Naive thymus-derived CD4-positive, alpha-beta T cell (primary cell): ENCODE data around the gene MSRB1. TPM values are rescaled to one million over a fixed set of nuclear protein-coding genes. Genes with fewer than 3 reads are reported as not detected.

Experiments
- ATAC-seq: fragments of 150-1000 bp; cut with Tn5 transposase; 2 replicates; pipeline ENCODE4 v1.10.0; 2021; ENCODE audit warnings: mild to moderate bottlenecking, moderate library complexity
- CTCF ChIA-PET: fragments of 350-600 bp; sonication (Branson Sonifier 250); formaldehyde crosslinking; loops from one replicate; lab custom pipeline; 2021; ENCODE audit warnings: antibody characterized with exemption; lab: Charles Lee
- POLR2A ChIA-PET: fragments of 350-600 bp; sonication (Branson Sonifier 250); formaldehyde crosslinking; loops from one replicate; lab custom pipeline; 2021; ENCODE audit warnings: antibody characterized with exemption, inconsistent platforms; lab: Charles Lee
- DNase-seq, 9 donors: peaks; one replicate each; pipeline versions ENCODE4 v3.0.0 to v3.0.0-alpha.2; 2020 to 2022; ENCODE audit warnings: mixed read lengths in 1 of 9
- H3K27ac ChIP-seq: one replicate; pipeline ENCODE4 v1.7.0; 2013; ENCODE audit warnings: mild to moderate bottlenecking, low read depth, low read length, moderate library complexity
- H3K27me3 ChIP-seq, 2 donors: one replicate each; pipeline ENCODE4 v1.7.0; 2013; ENCODE audit warnings: low read length in 2 of 2, mild to moderate bottlenecking in 2 of 2, moderate library complexity in 2 of 2; ENCODE audit not compliant: control insufficient read depth in 2 of 2, insufficient read depth in 2 of 2
- H3K36me3 ChIP-seq, 3 experiments: 1 replicate in 2 of 3; 2 replicates in 1 of 3; pipeline ENCODE4 v1.7.0; 2013; ENCODE audit warnings: low read length in 3 of 3, mild to moderate bottlenecking in 3 of 3, moderate library complexity in 1 of 3; ENCODE audit not compliant: insufficient read depth in 3 of 3, control insufficient read depth in 2 of 3
- H3K4me1 ChIP-seq, 2 donors: one replicate each; pipeline ENCODE4 v1.7.0; 2013; ENCODE audit warnings: low read length in 2 of 2, mild to moderate bottlenecking in 2 of 2, moderate library complexity in 1 of 2; ENCODE audit not compliant: control insufficient read depth in 2 of 2, insufficient read depth in 2 of 2
- H3K4me3 ChIP-seq: 2 replicates; pipeline ENCODE4 v1.7.0; 2013; ENCODE audit warnings: mild to moderate bottlenecking, low read length
- H3K9me3 ChIP-seq, 3 experiments: 1 replicate in 2 of 3; 2 replicates in 1 of 3; pipeline ENCODE4 v1.7.0; 2013; ENCODE audit warnings: low read length in 3 of 3; ENCODE audit not compliant: control insufficient read depth in 2 of 3
- H3K27ac Mint-ChIP-seq, 9 donors: one replicate each; pipeline ENCODE4 v1.8.0; 2020 to 2022; ENCODE audit warnings: mixed read lengths in 9 of 9, mild to moderate bottlenecking in 8 of 9, moderate library complexity in 5 of 9, inconsistent platforms in 2 of 9
- H3K27me3 Mint-ChIP-seq, 5 donors: one replicate each; pipeline ENCODE4 v1.8.0; 2021 to 2022; ENCODE audit warnings: mixed read lengths in 5 of 5, mild to moderate bottlenecking in 1 of 5
- H3K36me3 Mint-ChIP-seq, 5 donors: one replicate each; pipeline ENCODE4 v1.8.0; 2020 to 2022; ENCODE audit warnings: mixed read lengths in 5 of 5, mild to moderate bottlenecking in 3 of 5, inconsistent platforms in 1 of 5
- H3K4me1 Mint-ChIP-seq, 7 donors: one replicate each; pipeline ENCODE4 v1.8.0; 2020 to 2022; ENCODE audit warnings: mixed read lengths in 7 of 7, mild to moderate bottlenecking in 3 of 7, inconsistent platforms in 1 of 7
- H3K4me3 Mint-ChIP-seq, 10 donors: one replicate each; pipeline ENCODE4 v1.8.0; 2020 to 2022; ENCODE audit warnings: mild to moderate bottlenecking in 10 of 10, mixed read lengths in 10 of 10, moderate library complexity in 6 of 10, inconsistent platforms in 2 of 10
- H3K9me3 Mint-ChIP-seq, 11 donors: one replicate each; pipeline ENCODE4 v1.8.0; 2020 to 2022; ENCODE audit warnings: mixed read lengths in 11 of 11, mild to moderate bottlenecking in 4 of 11, inconsistent platforms in 1 of 11, moderate library complexity in 1 of 11
- intact Hi-C, 2 donors: fragments of 100-400 bp; cut with micrococcal nuclease; formaldehyde crosslinking; loops; one replicate each; pipeline ENCODE4 v1.15.1; 2023
- polyA plus RNA-seq, 2 donors: library from polyadenylated mRNA; unstranded; fragments of 300-500 nt; fragmentation: Illumina TruSeq; gene quantifications; one replicate each; pipeline ENCODE4 v1.2.3, GENCODE V29; 2021
- total RNA-seq, 6 experiments: library from RNA in 5 of 6; stranded (reverse) in 5 of 6; gene quantifications; 1 replicate in 5 of 6; 2 replicates in 1 of 6; pipeline ENCODE4 v1.2.3 and lab custom pipeline; 2021 to 2026

The MSRB1 gene
- total and polyA plus RNA-seq, 7 experiments from 2014 or later: 5.5 to 27.0 (median 15.6) TPM

DNA sequence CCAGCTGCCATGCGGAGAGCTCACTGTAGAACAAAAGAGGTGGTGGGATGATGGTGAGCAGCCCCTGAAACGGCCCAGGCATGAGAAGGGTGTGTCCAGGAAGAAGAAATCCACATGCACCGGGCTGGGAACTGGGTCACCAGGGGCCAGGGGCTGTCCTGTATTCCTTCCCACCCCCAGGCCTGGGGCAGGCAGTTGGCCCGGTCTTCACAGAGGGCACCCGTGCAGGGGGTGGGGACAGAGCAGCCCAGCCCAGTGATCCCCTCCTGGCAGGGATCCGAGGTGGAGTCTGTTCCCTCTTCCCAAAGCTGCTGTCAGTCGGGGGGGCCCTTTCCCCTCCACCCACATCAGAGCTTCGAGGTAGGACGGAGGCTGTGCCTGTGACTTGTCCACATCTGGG, 34.0 kb downstream of the MSRB1 start:
- no peaks in the 10 kb centered on the region for H3K9me3 Mint-ChIP-seq
- Histone ChIP-seq H3K9me3 (no peaks in the 10 kb centered on the region), H3K27ac (no peak overlapping the region), H3K4me3 (no peak overlapping the region), H3K36me3 (no peaks in the 10 kb centered on the region), H3K4me1 (no peaks in the 10 kb centered on the region), H3K27me3 (no peaks in the 10 kb centered on the region)
- H3K4me3 Mint-ChIP-seq: no peak overlapping the region
- DNase-seq (no peak), ATAC-seq (no peak)
- ChIA-PET POLR2A (no interaction called here), CTCF (no interaction called here)
- H3K36me3 Mint-ChIP-seq: no peaks in the 10 kb centered on the region
- peaks cover 0 to 3% (median 0%) of the 10 kb centered on the region in 7 donors for H3K4me1 Mint-ChIP-seq
- peaks cover 0 to 14% (median 10%) of the 10 kb centered on the region in 5 donors for H3K27me3 Mint-ChIP-seq
- peak overlapping the region in 1 of 9 donors; percentile 22 for H3K27ac Mint-ChIP-seq
- intact Hi-C loops: no loop called here

DNA sequence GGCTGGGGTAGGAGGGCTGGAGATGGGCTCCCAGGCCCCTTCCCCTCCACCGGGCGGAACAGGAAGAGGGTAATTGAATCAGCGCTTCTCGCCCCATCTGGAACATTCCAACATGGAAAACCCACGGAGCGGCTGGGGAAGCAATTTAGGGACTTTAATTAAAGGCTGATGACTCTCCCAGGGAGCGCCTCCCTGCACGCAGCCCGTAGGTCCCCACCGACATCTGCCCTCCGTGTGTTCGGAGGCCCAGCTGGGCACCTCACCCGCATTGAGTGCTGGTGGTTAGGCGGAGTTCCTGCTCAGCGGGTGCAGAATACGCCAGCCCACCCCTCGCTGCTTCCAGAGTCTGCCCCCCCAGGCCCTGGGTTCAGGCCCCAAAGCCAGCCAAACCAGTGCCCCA, 34.8 kb downstream of the MSRB1 start:
- no peaks in the 10 kb centered on the region for H3K27me3 ChIP-seq
- CTCF ChIA-PET: no interaction called here
- H3K9me3 Mint-ChIP-seq: no peaks in the 10 kb centered on the region
- no peaks in the 10 kb centered on the region for H3K36me3 Mint-ChIP-seq
- H3K9me3 ChIP-seq: no peaks in the 10 kb centered on the region
- H3K27me3 Mint-ChIP-seq: peaks cover 0 to 14% (median 10%) of the 10 kb centered on the region in 5 donors
- POLR2A ChIA-PET: no interaction called here
- no peak overlapping the region for H3K27ac Mint-ChIP-seq
- peaks cover 0 to 3% (median 0%) of the 10 kb centered on the region in 7 donors for H3K4me1 Mint-ChIP-seq
- intact Hi-C loops: no loop called here
- ATAC-seq: no peak
- no peak overlapping the region for H3K4me3 ChIP-seq
- no peaks in the 10 kb centered on the region for H3K4me1 ChIP-seq
- no peak for DNase-seq
- H3K27ac ChIP-seq: no peak overlapping the region
- H3K36me3 ChIP-seq: no peaks in the 10 kb centered on the region
- H3K4me3 Mint-ChIP-seq: no peak overlapping the region

DNA sequence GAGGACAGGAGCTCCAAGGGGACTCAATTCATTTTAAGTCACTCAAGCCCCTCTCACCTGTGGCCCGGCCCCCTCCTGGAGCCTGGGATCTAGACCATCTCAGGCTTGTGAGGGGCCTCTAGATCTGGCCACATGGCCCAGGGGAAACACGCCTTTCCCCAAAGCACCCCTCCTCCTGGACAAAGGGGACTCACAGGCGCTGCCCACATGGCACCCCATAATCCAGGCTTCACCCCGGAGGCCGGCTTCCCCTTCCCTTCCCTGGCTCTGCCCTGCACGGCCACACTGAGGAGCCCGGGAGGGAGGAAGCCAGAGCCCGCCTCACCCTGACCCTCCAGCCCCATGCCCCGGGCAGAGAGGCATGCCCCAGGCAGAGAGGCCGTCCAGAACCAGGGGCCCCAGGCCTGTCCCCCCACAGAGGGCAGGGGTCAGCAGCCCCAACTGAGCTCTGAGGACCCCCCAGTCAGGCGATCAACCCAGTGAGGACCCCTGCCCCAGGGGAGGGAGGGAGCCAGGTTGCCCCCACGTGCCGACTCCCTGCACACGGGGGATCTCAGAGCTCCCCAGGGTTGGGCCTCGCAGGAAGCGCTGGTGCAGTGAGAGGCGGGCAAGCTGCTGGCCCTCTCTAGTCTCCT, 35.7 kb downstream of the MSRB1 start:
- ChIA-PET CTCF (no interaction called here), POLR2A (no interaction called here)
- no peaks in the 10 kb centered on the region for H3K9me3 ChIP-seq
- no peaks in the 10 kb centered on the region for H3K36me3 ChIP-seq
- H3K4me3 ChIP-seq: no peak overlapping the region
- H3K4me1 ChIP-seq: no peaks in the 10 kb centered on the region
- peaks cover 0 to 14% (median 10%) of the 10 kb centered on the region in 5 donors for H3K27me3 Mint-ChIP-seq
- DNase-seq (no peak), ATAC-seq (no peak)
- H3K9me3 Mint-ChIP-seq: no peaks in the 10 kb centered on the region
- no peaks in the 10 kb centered on the region for H3K36me3 Mint-ChIP-seq
- H3K27me3 ChIP-seq: no peaks in the 10 kb centered on the region
- no peak overlapping the region for H3K27ac Mint-ChIP-seq
- intact Hi-C loops: no loop called here
- H3K27ac ChIP-seq: no peak overlapping the region
- peaks cover 0 to 3% (median 0%) of the 10 kb centered on the region in 7 donors for H3K4me1 Mint-ChIP-seq
- no peak overlapping the region for H3K4me3 Mint-ChIP-seq

DNA sequence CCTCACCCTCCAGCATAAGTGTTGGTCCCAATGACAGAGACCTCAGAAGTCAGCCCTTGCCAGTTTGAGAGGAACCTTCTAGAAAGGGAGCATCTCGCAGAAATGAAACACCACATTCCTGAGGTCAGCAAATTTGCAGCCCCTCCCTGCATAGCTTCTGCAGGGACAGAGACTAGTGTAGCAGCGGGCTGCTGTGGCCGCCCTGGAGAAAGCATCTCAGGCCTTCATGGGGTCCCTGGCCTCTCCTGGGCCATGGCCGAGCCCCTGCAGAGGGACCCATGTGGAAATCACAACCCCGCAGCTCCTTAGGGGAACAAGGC, 36.2 kb downstream of the MSRB1 start:
- Mint-ChIP-seq H3K36me3 (no peaks in the 10 kb centered on the region), H3K4me3 (no peak overlapping the region), H3K27ac (no peak overlapping the region), H3K27me3 (peaks cover 0 to 14% (median 10%) of the 10 kb centered on the region in 5 donors), H3K4me1 (peaks cover 0 to 3% (median 0%) of the 10 kb centered on the region in 7 donors), H3K9me3 (no peaks in the 10 kb centered on the region)
- no peaks in the 10 kb centered on the region for H3K36me3 ChIP-seq
- ATAC-seq (no peak), DNase-seq (no peak)
- H3K4me1 ChIP-seq: no peaks in the 10 kb centered on the region
- H3K9me3 ChIP-seq: no peaks in the 10 kb centered on the region
- no peaks in the 10 kb centered on the region for H3K27me3 ChIP-seq
- CTCF ChIA-PET: no interaction called here
- intact Hi-C loops: no loop called here
- POLR2A ChIA-PET: no interaction called here
- H3K27ac ChIP-seq: no peak overlapping the region
- no peak overlapping the region for H3K4me3 ChIP-seq

DNA sequence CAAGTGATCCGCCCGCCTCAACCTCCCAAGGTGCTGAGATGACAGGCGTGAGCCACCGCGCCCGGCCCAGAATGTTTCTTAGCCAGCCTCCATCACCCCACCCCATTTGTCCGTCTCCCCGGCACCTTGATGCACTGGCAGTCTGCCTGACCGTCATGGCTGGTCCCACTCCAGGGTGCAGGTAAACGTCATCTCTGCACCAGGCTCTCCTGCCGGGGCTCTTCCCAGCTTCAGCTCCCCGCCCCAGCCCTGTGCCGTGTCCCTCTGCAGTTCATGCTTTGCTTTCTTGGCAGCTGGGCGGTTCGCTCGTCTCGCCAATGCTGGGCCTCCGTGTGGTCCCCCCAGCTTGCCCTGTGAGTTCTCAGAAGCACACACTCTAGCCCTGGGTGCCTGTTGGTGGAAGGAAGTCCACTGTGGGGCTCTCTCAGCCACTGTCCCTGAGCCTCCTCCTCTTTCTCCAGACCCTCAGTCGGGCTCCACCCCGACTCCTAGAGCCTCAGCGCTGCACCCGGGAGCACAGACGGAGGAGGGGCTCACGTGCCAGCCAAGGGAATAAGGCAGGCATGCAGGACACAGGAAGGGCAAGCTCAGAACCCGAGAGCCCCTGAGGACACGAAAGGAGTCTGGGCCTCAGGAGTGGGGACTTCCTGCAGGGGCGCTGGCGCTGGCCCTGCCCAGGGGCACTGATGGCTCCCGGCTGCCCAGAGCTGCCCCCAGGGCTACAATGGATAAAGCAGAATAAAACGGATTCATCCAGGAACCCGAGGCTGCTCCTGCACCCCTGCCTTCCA, 36.7 kb downstream of the MSRB1 start:
- intact Hi-C loops: no loop called here
- DNase-seq: no peak
- no peaks in the 10 kb centered on the region for H3K27me3 ChIP-seq

DNA sequence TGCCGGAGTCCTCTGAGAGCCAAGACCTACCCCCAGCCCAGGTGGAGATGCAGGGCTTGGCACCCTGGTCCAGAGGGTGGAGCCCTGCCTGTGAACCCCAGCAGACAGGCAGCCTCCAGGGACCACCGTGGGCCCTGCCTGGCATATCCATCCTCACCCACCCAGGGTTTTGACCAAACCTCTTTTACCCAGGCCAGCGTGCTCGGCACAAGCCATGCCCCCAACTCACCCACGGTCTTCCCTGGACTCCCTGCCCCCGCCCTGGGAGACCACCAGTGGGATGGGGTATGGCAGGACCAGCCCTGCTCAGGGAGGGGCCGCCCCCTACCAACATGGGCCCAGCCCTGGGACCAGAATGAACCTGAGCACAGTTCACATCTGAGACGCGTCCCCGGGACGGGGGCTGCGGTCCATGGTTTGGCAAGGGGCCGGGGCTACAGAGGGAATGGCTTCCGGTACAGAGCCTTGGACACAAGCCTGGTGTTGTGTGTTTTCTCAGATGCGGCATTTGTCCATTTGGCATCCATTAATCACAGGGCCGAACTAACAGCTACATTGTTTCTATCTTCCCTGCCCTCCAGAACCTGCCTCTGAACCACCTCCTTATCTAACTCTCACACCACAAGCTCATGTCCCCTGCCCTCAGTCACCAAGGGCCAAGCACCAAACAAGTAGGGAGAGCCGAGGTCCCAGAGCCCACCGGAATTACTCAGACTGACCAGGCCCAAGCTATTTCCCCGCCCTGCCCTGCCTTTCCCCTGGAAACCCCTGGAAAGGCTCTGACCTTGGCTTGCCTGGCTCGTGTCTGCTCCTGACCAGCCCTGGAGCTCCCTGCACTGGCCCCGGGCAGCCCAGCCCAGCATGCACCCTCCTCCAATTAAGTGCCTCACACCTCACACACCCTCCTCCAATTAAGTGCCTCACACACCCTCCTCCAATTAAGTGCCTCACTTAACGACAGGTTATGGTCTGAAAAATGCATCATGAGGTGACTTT, 38.9 kb downstream of the MSRB1 start:
- ATAC-seq: no peak
- no peak overlapping the region for H3K4me3 ChIP-seq
- H3K9me3 Mint-ChIP-seq: no peaks in the 10 kb centered on the region
- H3K4me1 ChIP-seq: no peaks in the 10 kb centered on the region
- intact Hi-C loops: no loop called here
- CTCF ChIA-PET: no interaction called here
- no peaks in the 10 kb centered on the region for H3K36me3 Mint-ChIP-seq
- no peak overlapping the region for H3K27ac Mint-ChIP-seq
- H3K9me3 ChIP-seq: no peaks in the 10 kb centered on the region
- POLR2A ChIA-PET: no interaction called here
- H3K27me3 Mint-ChIP-seq: peaks cover 0 to 17% (median 10%) of the 10 kb centered on the region in 5 donors
- no peak overlapping the region for H3K27ac ChIP-seq
- H3K4me3 Mint-ChIP-seq: no peak overlapping the region
- H3K27me3 ChIP-seq: no peaks in the 10 kb centered on the region
- H3K4me1 Mint-ChIP-seq: peaks cover 0 to 3% (median 0%) of the 10 kb centered on the region in 7 donors
- DNase-seq: no peak
- no peaks in the 10 kb centered on the region for H3K36me3 ChIP-seq

More for the DNA sequence above, 36.7 kb downstream of the MSRB1 start:
- H3K36me3 ChIP-seq: no peaks in the 10 kb centered on the region
- no peaks in the 10 kb centered on the region for H3K36me3 Mint-ChIP-seq
- CTCF ChIA-PET: no interaction called here
- no peak overlapping the region for H3K27ac Mint-ChIP-seq
- peaks cover 0 to 14% (median 10%) of the 10 kb centered on the region in 5 donors for H3K27me3 Mint-ChIP-seq
- no peak overlapping the region for H3K27ac ChIP-seq
- peaks cover 0 to 3% (median 0%) of the 10 kb centered on the region in 7 donors for H3K4me1 Mint-ChIP-seq
- no peak overlapping the region for H3K4me3 Mint-ChIP-seq
- H3K9me3 ChIP-seq: no peaks in the 10 kb centered on the region
- no peaks in the 10 kb centered on the region for H3K9me3 Mint-ChIP-seq
- ATAC-seq: no peak
- POLR2A ChIA-PET: no interaction called here
- no peak overlapping the region for H3K4me3 ChIP-seq
- no peaks in the 10 kb centered on the region for H3K4me1 ChIP-seq
